SK-N-SH (cell line): ENCODE results near the gene ZNF385C. TPM values are rescaled to one million over a fixed set of nuclear protein-coding genes. Genes with fewer than 3 reads are reported as not detected.

Source experiments
- CTCF ChIA-PET: fragments of 300-600, 350-600 bp; formaldehyde crosslinking; extraction: SDS; loops from one replicate; lab custom pipeline; 2021; lab: Yijun Ruan, JAX
- POLR2A ChIA-PET: fragments of 350-600 bp; sonication (Branson Sonifier 250); formaldehyde crosslinking; extraction: SDS; loops from one replicate; lab custom pipeline; 2020; ENCODE audit warnings: antibody characterized with exemption, inconsistent platforms; lab: Yijun Ruan, JAX
- DNase-seq: peaks from one replicate; pipeline ENCODE4 v3.0.0; 2012
- H2AFZ ChIP-seq: fragments of 200-600 bp; sonication (generic); 2 replicates; pipeline ENCODE4 v1.8.1; 2016; ENCODE audit warnings: antibody characterized with exemption, mild to moderate bottlenecking, low read depth
- H3F3A ChIP-seq: fragments of 200-600 bp; sonication (generic); replicated peaks from 2 replicates; pipeline ENCODE3; 2016; ENCODE audit warnings: antibody characterized with exemption, mild to moderate bottlenecking; ENCODE audit not compliant: insufficient read depth
- H3K27ac ChIP-seq, 2 experiments: fragments of 200-500 bp in 1 of 2; fragments of 200-600 bp in 1 of 2; sonication (Bioruptor generic) in 1 of 2; sonication (generic), shearing (Covaris generic) in 1 of 2; 2 replicates each; pipeline versions ENCODE4 v1.5.1 to v1.6.1; 2014 to 2016; ENCODE audit warnings: low read depth in 2 of 2, inconsistent platforms in 1 of 2, low read length in 1 of 2, mild to moderate bottlenecking in 1 of 2, mixed read lengths in 1 of 2
- H3K27me3 ChIP-seq: fragments of 200-600 bp; sonication (generic), shearing (Covaris generic); 2 replicates; pipeline ENCODE4 v1.6.1; 2016; ENCODE audit warnings: mixed run types; ENCODE audit not compliant: insufficient read depth
- H3K36me3 ChIP-seq, 2 experiments: fragments of 200-500 bp in 1 of 2; fragments of 200-600 bp in 1 of 2; sonication (Bioruptor generic) in 1 of 2; sonication (generic) in 1 of 2; replicated peaks in 1 of 2; 2 replicates each; pipeline versions ENCODE3 to v1.5.1; 2014 to 2016; ENCODE audit warnings: low read length in 1 of 2, mild to moderate bottlenecking in 1 of 2; ENCODE audit not compliant: insufficient read depth in 2 of 2, control insufficient read depth in 1 of 2
- H3K4me1 ChIP-seq, 2 experiments: fragments of 200-500 bp in 1 of 2; fragments of 200-600 bp in 1 of 2; sonication (Bioruptor generic) in 1 of 2; sonication (generic), shearing (Covaris generic) in 1 of 2; 2 replicates each; pipeline versions ENCODE4 v1.5.1 to v1.6.1; 2014 to 2016; ENCODE audit warnings: low read depth in 1 of 2, low read length in 1 of 2, mixed run types in 1 of 2; ENCODE audit not compliant: insufficient read depth in 2 of 2, control insufficient read depth in 1 of 2
- H3K4me2 ChIP-seq: fragments of 200-600 bp; sonication (generic), shearing (Covaris generic); 2 replicates; pipeline ENCODE4 v1.6.1; 2017; ENCODE audit warnings: mixed run types
- H3K4me3 ChIP-seq, 2 experiments: fragments of 200-500 bp in 1 of 2; fragments of 200-600 bp in 1 of 2; sonication (Bioruptor generic) in 1 of 2; sonication (generic), shearing (Covaris generic) in 1 of 2; 2 replicates each; pipeline versions ENCODE4 v1.5.1 to v1.8.1; 2014 to 2016; ENCODE audit warnings: low read depth in 2 of 2, inconsistent platforms in 1 of 2, low read length in 1 of 2, mild to moderate bottlenecking in 1 of 2, mixed read lengths in 1 of 2, moderate library complexity in 1 of 2
- H3K79me2 ChIP-seq: fragments of 200-600 bp; sonication (generic); 2 replicates; pipeline ENCODE4 v1.8.1; 2017; ENCODE audit warnings: mild to moderate bottlenecking; ENCODE audit not compliant: insufficient read depth
- H3K9ac ChIP-seq: fragments of 200-600 bp; sonication (generic); 2 replicates; pipeline ENCODE4 v1.6.1; 2017; ENCODE audit warnings: mixed run types
- H3K9me2 ChIP-seq: fragments of 200-600 bp; sonication (generic); 2 replicates; pipeline ENCODE4 v1.6.1; 2017; ENCODE audit warnings: mixed run types
- H3K9me3 ChIP-seq: fragments of 200-600 bp; sonication (generic); 2 replicates; pipeline ENCODE4 v1.6.1; 2017; ENCODE audit warnings: mixed run types, mild to moderate bottlenecking, moderate library complexity
- H4K20me1 ChIP-seq: fragments of 200-600 bp; sonication (generic); 2 replicates; pipeline ENCODE4 v1.6.1; 2017; ENCODE audit warnings: mild to moderate bottlenecking, mixed run types; ENCODE audit not compliant: insufficient read depth
- CHD2 ChIP-seq: fragments of 150-350 bp; IDR thresholded peaks from 2 replicates; pipeline ENCODE4 v1.6.1; 2018; ENCODE audit warnings: low read length; ENCODE audit not compliant: partially characterized antibody
- CTCF ChIP-seq: fragments of 200-600 bp; sonication (generic); IDR thresholded peaks from 2 replicates; pipeline ENCODE4 v1.6.1; 2017; ENCODE audit warnings: antibody characterized with exemption, mild to moderate bottlenecking, moderate library complexity
- FOXM1 ChIP-seq: IDR thresholded peaks from 2 replicates; pipeline ENCODE4 v1.4.0; 2012; ENCODE audit warnings: low read depth, mild to moderate bottlenecking
- GABPA ChIP-seq: IDR thresholded peaks from 2 replicates; pipeline ENCODE4 v1.4.0; 2012; ENCODE audit warnings: low read depth, mild to moderate bottlenecking
- GATA2 ChIP-seq: sonication (generic); formaldehyde crosslinking; IDR thresholded peaks from 2 replicates; pipeline ENCODE4 v1.5.0; 2020; ENCODE audit warnings: mild to moderate bottlenecking, missing genetic modification reagents
- MAX ChIP-seq: IDR thresholded peaks from 2 replicates; pipeline ENCODE4 v1.4.0; 2012; ENCODE audit warnings: low read depth
- MEF2A ChIP-seq: IDR thresholded peaks from 2 replicates; pipeline ENCODE4 v1.4.0; 2012; ENCODE audit warnings: low read depth, borderline replicate concordance
- MXI1 ChIP-seq: IDR thresholded peaks from 2 replicates; pipeline ENCODE4 v1.6.1; 2012; ENCODE audit warnings: mild to moderate bottlenecking, low read depth, low read length, improper control_type of control experiment
- RAD21 ChIP-seq: IDR thresholded peaks from 2 replicates; pipeline ENCODE4 v1.6.1; 2012; ENCODE audit warnings: mild to moderate bottlenecking, low read length
- RCOR1 ChIP-seq: fragments of 150-350 bp; IDR thresholded peaks from 2 replicates; pipeline ENCODE4 v1.6.1; 2017; ENCODE audit warnings: antibody characterized with exemption, low read length
- REST ChIP-seq: IDR thresholded peaks from 2 replicates; pipeline ENCODE4 v1.6.1; 2012; ENCODE audit warnings: mild to moderate bottlenecking, low read depth, low read length, moderate library complexity
- SMC3 ChIP-seq: IDR thresholded peaks from 2 replicates; pipeline ENCODE4 v1.6.1; 2012; ENCODE audit warnings: low read depth, low read length, improper control_type of control experiment
- USF2 ChIP-seq: fragments of 150-350 bp; IDR thresholded peaks from 2 replicates; pipeline ENCODE4 v1.6.1; 2017; ENCODE audit warnings: antibody characterized with exemption, low read length, low read depth, borderline replicate concordance
- YY1 ChIP-seq: IDR thresholded peaks from 2 replicates; pipeline ENCODE4 v1.4.0; 2012; ENCODE audit warnings: low read depth, mild to moderate bottlenecking
- ZBTB33 ChIP-seq: IDR thresholded peaks from 2 replicates; pipeline ENCODE4 v1.4.0; 2012; ENCODE audit warnings: low read depth, borderline replicate concordance
- WGBS: methylation state at CpG from one replicate; pipeline ENCODE4 v1.1.6; 2017; ENCODE audit warnings: low lambda C conversion rate; 5-methylcytosine and 5-hydroxymethylcytosine counted together
- polyA plus RNA-seq, 3 experiments: library from polyadenylated mRNA; depleted of rRNA; stranded (reverse); fragments of >200 nt; gene quantifications; 2 replicates each; pipeline ENCODE4 v1.2.3, GENCODE V29; 2012

ZNF385C gene
- polyA plus RNA-seq, 1 of the 3 experiments (the other 2 are of a cell fraction), result 0.05 TPM

- TF ChIP-seq CTCF, result no peak
- TF ChIP-seq GABPA, result no peak
- no peak for TF ChIP-seq USF2
These were observed 38.0 kb downstream of the ZNF385C start (continued) for GRCh38 chr17:42060231-42060630.

GRCh38 chr17:42059815-42060214 lies 38.5 kb downstream of the ZNF385C start:
- no peak overlapping the region for H3K9ac ChIP-seq
- 68% methylated on average over 4 of the region's 4 CpGs for WGBS
- H3K79me2 ChIP-seq, result no peaks in the 10 kb centered on the region
- CTCF ChIA-PET, result interaction anchor here (1.9 to 3.6 kb wide), 3 partner anchors 8 to 42 kb away, joined by 4 to 16 read pairs (median 6); no protein-coding TSS in a partner anchor
- no peak overlapping the region for H3K4me2 ChIP-seq
- H3F3A ChIP-seq, result no peaks in the 10 kb centered on the region
- H3K4me3 ChIP-seq, result no peak overlapping the region
- no peak for TF ChIP-seq ZBTB33
- TF ChIP-seq FOXM1, result no peak
- TF ChIP-seq REST, result no peak
- no peak for TF ChIP-seq RCOR1
- no peak for TF ChIP-seq MXI1
- no peak for TF ChIP-seq CTCF
- no peak for TF ChIP-seq SMC3
- TF ChIP-seq USF2, result no peak
- no peak for TF ChIP-seq YY1
- TF ChIP-seq GATA2 (CRISPR knock-in tag), result no peak
- TF ChIP-seq CHD2, result no peak
- no peak for TF ChIP-seq MAX
- TF ChIP-seq RAD21, result no peak
- no peak for TF ChIP-seq MEF2A
- TF ChIP-seq, all 33 proteins: peak for 0
- no peaks in the 10 kb centered on the region for H3K36me3 ChIP-seq
- H3K9me2 ChIP-seq, result no peaks in the 10 kb centered on the region
- POLR2A ChIA-PET, result no interaction called here
- no peaks in the 10 kb centered on the region for H3K9me3 ChIP-seq
- no peaks in the 10 kb centered on the region for H4K20me1 ChIP-seq
- H3K27me3 ChIP-seq, result no peaks in the 10 kb centered on the region
- H2AFZ ChIP-seq, result no peak overlapping the region
- no peak overlapping the region for H3K27ac ChIP-seq
- no peaks in the 10 kb centered on the region; a peak in 1 of 4 replicates for H3K4me1 ChIP-seq
- DNase-seq, result no peak
